MM.1S (cell line): ENCODE results near the gene GSX1.

Source experiments
- CTCF ChIP-seq: fragments of 300-600 bp; sonication (generic); IDR thresholded peaks from 2 replicates; pipeline ENCODE4 v1.5.1; 2016; ENCODE audit warnings: antibody characterized with exemption, low read length, mixed read lengths
- EZH2 ChIP-seq: fragments of 300-600 bp; sonication (generic); optimal IDR thresholded peaks from 2 replicates; pipeline ENCODE3; 2017; ENCODE audit warnings: low read depth, mild to moderate bottlenecking, antibody characterized with exemption, low read length, mixed read lengths
- EZH2phosphoT487 ChIP-seq: fragments of 300-600 bp; sonication (generic); IDR thresholded peaks from 2 replicates; pipeline ENCODE4 v1.6.1; 2018; ENCODE audit warnings: antibody characterized with exemption, low read length

GRCh38 chr13:27810461-27810860, 18.2 kb downstream of the GSX1 start:
- TF ChIP-seq CTCF (no peak), EZH2 (no peak), EZH2phosphoT487 (no peak)
